Renal cortical epithelial cell (primary cell): Measurements from ENCODE around the gene NELFE. TPM values are rescaled to one million over a fixed set of nuclear protein-coding genes. Genes with fewer than 3 reads are reported as not detected.
A peak's percentile ranks its signal among the peaks of the same experiment; 100 is the strongest.
"Not testable (repeated sequence)": the region's sequence is repeated elsewhere in the genome, so short reads cannot be mapped to it uniquely, and the experiment has no call there.

Experiments used
- DNase-seq: peaks from one replicate; pipeline ENCODE4 v3.0.0-alpha.2; 2011; ENCODE audit warnings: low read depth
- total RNA-seq: library from RNA; depleted of rRNA; stranded (reverse); fragments of >200 nt; gene quantifications from 2 replicates; pipeline ENCODE4 v1.2.3, GENCODE V29; 2014

Gene NELFE
- total RNA-seq, 1 donor from 2014 or later, result 92.3 TPM

GRCh38 chr6:31949926-31950548, 8.7 kb downstream of the NELFE start:
- DNase-seq, result no peak

GRCh38 chr6:31948753-31949413, 9.9 kb downstream of the NELFE start:
- DNase-seq, result no peak

- DNase-seq, result no peak
These were observed 10.5 kb downstream of the NELFE start for GRCh38 chr6:31948306-31948705.

- no peak for DNase-seq
These were observed 10.9 kb downstream of the NELFE start for GRCh38 chr6:31947864-31948263.

- DNase-seq, result no peak
These were observed 11.6 kb downstream of the NELFE start for GRCh38 chr6:31947070-31947675.

- DNase-seq, result no peak
These were observed 12.3 kb downstream of the NELFE start for GRCh38 chr6:31946370-31946885.

GRCh38 chr6:31945507-31946369, 13.0 kb downstream of the NELFE start, which contains the start of gene CFB:
Gene CFB, plus strand, starts transcription at chr6:31946095. Its CDS starts 127 bp downstream, at chr6:31946222.
- DNase-seq, result peak; percentile 89

- no peak for DNase-seq
These were observed 13.6 kb downstream of the NELFE start for GRCh38 chr6:31945154-31945506.

- DNase-seq, result no peak
These were observed 15.0 kb downstream of the NELFE start for GRCh38 chr6:31943742-31944141.

GRCh38 chr6:31940256-31940664, 18.5 kb downstream of the NELFE start:
- peak; percentile 33 for DNase-seq

GRCh38 chr6:31935823-31936222, 22.9 kb downstream of the NELFE start:
- no peak for DNase-seq

- no peak for DNase-seq
These were observed 23.8 kb downstream of the NELFE start for GRCh38 chr6:31935021-31935420.

GRCh38 chr6:31933537-31933936, 25.2 kb downstream of the NELFE start:
- no peak for DNase-seq

- DNase-seq, result not testable (repeated sequence)
These were observed 26.6 kb downstream of the NELFE start for GRCh38 chr6:31932137-31932536.

GRCh38 chr6:31930962-31931361, 27.8 kb downstream of the NELFE start:
- no peak for DNase-seq

- DNase-seq, result no peak
These were observed 30.2 kb downstream of the NELFE start for GRCh38 chr6:31928672-31928939.

- DNase-seq, result no peak
These were observed 30.7 kb downstream of the NELFE start for GRCh38 chr6:31927863-31928671.

- DNase-seq, result no peak
These were observed 31.4 kb downstream of the NELFE start, which contains the start of gene C2 for GRCh38 chr6:31927242-31927862. Gene C2, plus strand, starts transcription at chr6:31927717. Its CDS starts 36 bp downstream, at chr6:31927753.

- DNase-seq, result no peak
These were observed 35.8 kb downstream of the NELFE start for GRCh38 chr6:31922942-31923341.

GRCh38 chr6:31920811-31921210, 38.0 kb downstream of the NELFE start:
- DNase-seq, result peak; percentile 58
